ENCODE data around the gene NT5M. TPM values are rescaled to one million over a fixed set of nuclear protein-coding genes. Genes with fewer than 3 reads are reported as not detected.

Gene NT5M
- polyA plus RNA-seq, 3 donors, result 0.23 to 0.57 (median 0.25) TPM

DNA sequence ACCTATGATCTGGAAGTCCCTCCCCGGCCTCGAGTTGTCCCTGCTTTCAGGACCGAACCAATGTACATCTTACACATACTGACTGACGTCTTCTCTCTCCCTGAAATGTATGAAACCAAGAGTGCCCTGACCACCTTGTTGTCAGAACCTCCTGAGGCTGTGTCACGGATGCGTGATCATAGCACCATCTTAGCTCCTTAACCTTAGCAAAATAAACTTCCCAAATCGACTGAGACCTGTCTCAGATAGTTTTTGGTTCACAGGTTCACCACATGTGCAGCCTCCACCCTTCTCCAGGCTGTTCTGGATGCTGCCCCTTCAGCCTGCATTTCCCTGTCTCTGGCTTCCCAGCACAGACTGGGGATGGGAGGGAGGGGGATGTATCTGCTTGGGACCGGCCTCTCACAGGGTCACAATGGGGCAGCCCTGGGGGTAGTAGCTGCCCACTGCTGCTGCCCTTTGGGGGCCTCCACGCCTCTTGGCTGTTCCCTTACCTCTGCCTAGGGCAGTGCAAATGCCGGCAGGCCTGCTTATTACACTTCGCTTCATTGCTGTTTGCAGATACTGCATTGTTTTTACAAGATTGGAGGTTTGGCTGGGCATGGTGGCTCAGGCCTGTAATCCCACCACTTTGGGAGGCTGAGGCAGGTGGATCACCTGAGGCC is 69.8 kb downstream of the NT5M start:
- H3K9me3 Mint-ChIP-seq, result peaks cover 0 to 2% (median 0%) of the 10 kb centered on the region in 7 donors
- H3K27ac ChIP-seq (ENCODE audit: low read depth in 1 of 2, low read length in 2 of 2), result no peak overlapping the region
- no peak overlapping the region for H3K4me3 ChIP-seq (replicated peaks in 1 of 3; ENCODE audit: low read depth in 2 of 3, low read length in 3 of 3)
- no peaks in the 10 kb centered on the region for H3K9me3 ChIP-seq (replicated peaks in 1 of 2; ENCODE audit: control insufficient read depth in 1 of 2, insufficient read depth in 1 of 2, low read length in 2 of 2)
- TF ChIP-seq, protein P1, sequence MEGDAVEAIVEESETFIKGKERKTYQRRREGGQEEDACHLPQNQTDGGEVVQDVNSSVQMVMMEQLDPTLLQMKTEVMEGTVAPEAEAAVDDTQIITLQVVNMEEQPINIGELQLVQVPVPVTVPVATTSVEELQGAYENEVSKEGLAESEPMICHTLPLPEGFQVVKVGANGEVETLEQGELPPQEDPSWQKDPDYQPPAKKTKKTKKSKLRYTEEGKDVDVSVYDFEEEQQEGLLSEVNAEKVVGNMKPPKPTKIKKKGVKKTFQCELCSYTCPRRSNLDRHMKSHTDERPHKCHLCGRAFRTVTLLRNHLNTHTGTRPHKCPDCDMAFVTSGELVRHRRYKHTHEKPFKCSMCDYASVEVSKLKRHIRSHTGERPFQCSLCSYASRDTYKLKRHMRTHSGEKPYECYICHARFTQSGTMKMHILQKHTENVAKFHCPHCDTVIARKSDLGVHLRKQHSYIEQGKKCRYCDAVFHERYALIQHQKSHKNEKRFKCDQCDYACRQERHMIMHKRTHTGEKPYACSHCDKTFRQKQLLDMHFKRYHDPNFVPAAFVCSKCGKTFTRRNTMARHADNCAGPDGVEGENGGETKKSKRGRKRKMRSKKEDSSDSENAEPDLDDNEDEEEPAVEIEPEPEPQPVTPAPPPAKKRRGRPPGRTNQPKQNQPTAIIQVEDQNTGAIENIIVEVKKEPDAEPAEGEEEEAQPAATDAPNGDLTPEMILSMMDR (IDR thresholded peaks at IDR 0.05), result no peak
- no peaks in the 10 kb centered on the region for H4K20me1 ChIP-seq (ENCODE audit: insufficient read depth, low read length)
- H2AFZ ChIP-seq (ENCODE audit: insufficient read depth, low read depth, low read length, poor library complexity, severe bottlenecking), result no peak overlapping the region
- no peak overlapping the region for H3K4me2 ChIP-seq (replicated peaks; ENCODE audit: extremely low read depth, low read length, poor library complexity, severe bottlenecking)
- H3K79me2 ChIP-seq (ENCODE audit: insufficient read depth, low read length), result no peaks in the 10 kb centered on the region
- no peaks in the 10 kb centered on the region for H3K4me1 Mint-ChIP-seq
- no peak overlapping the region for H3K9ac ChIP-seq (ENCODE audit: insufficient read depth, low read length, poor library complexity, severe bottlenecking)
- H3K4me1 ChIP-seq (ENCODE audit: control insufficient read depth in 1 of 2, insufficient read depth in 2 of 2, low read length in 2 of 2), result no peaks in the 10 kb centered on the region
- no peaks in the 10 kb centered on the region for H3K36me3 Mint-ChIP-seq
- no peaks in the 10 kb centered on the region for H3K27me3 ChIP-seq (ENCODE audit: control insufficient read depth in 2 of 2, insufficient read depth in 2 of 2, low read length in 2 of 2)
- H3K36me3 ChIP-seq (replicated peaks in 1 of 2; ENCODE audit: control insufficient read depth in 1 of 2, insufficient read depth in 2 of 2, low read length in 2 of 2), result no peaks in the 10 kb centered on the region
- intact Hi-C loops (cut with micrococcal nuclease), result no loop called here
- H3K4me3 Mint-ChIP-seq, result no peak overlapping the region
- no peak overlapping the region for H3K27ac Mint-ChIP-seq
- DNase-seq, result no peak
- 93% methylated on average over 8 of the region's 11 CpGs for WGBS (ENCODE audit: insufficient coverage)
- peaks cover 0 to 2% (median 0%) of the 10 kb centered on the region in 3 donors for H3K27me3 Mint-ChIP-seq (ENCODE audit: low read depth in 3 of 3)

GRCh38 chr17:17375841-17376240 is 72.7 kb downstream of the NT5M start:
- H3K4me1 Mint-ChIP-seq, result no peaks in the 10 kb centered on the region
- Histone ChIP-seq H3K4me1 (ENCODE audit: control insufficient read depth in 1 of 2, insufficient read depth in 2 of 2, low read length in 2 of 2) (no peaks in the 10 kb centered on the region), H3K9me3 (replicated peaks in 1 of 2; ENCODE audit: control insufficient read depth in 1 of 2, insufficient read depth in 1 of 2, low read length in 2 of 2) (no peaks in the 10 kb centered on the region), H3K9ac (ENCODE audit: insufficient read depth, low read length, poor library complexity, severe bottlenecking) (no peak overlapping the region), H3K4me3 (replicated peaks in 1 of 3; ENCODE audit: low read depth in 2 of 3, low read length in 3 of 3) (no peak overlapping the region), H3K4me2 (replicated peaks; ENCODE audit: extremely low read depth, low read length, poor library complexity, severe bottlenecking) (no peak overlapping the region), H3K36me3 (replicated peaks in 1 of 2; ENCODE audit: control insufficient read depth in 1 of 2, insufficient read depth in 2 of 2, low read length in 2 of 2) (no peaks in the 10 kb centered on the region), H3K79me2 (ENCODE audit: insufficient read depth, low read length) (no peaks in the 10 kb centered on the region), H3K27me3 (ENCODE audit: control insufficient read depth in 2 of 2, insufficient read depth in 2 of 2, low read length in 2 of 2) (no peaks in the 10 kb centered on the region), H2AFZ (ENCODE audit: insufficient read depth, low read depth, low read length, poor library complexity, severe bottlenecking) (no peak overlapping the region), H4K20me1 (ENCODE audit: insufficient read depth, low read length) (no peaks in the 10 kb centered on the region), H3K27ac (ENCODE audit: low read depth in 1 of 2, low read length in 2 of 2) (no peak overlapping the region)
- DNase-seq, result no peak
- peaks cover 0 to 2% (median 0%) of the 10 kb centered on the region in 7 donors for H3K9me3 Mint-ChIP-seq
- H3K27me3 Mint-ChIP-seq (ENCODE audit: low read depth in 3 of 3), result peaks cover 0 to 2% (median 0%) of the 10 kb centered on the region in 3 donors
- intact Hi-C loops (cut with micrococcal nuclease), result no loop called here
- H3K27ac Mint-ChIP-seq, result no peak overlapping the region
- 100% methylated on average over 3 of the region's 6 CpGs for WGBS (ENCODE audit: insufficient coverage)
- TF ChIP-seq, protein P1 (IDR thresholded peaks at IDR 0.05), result no peak
- no peaks in the 10 kb centered on the region for H3K36me3 Mint-ChIP-seq
- no peak overlapping the region for H3K4me3 Mint-ChIP-seq
